HG03095 (cell line): ENCODE results near the gene NSUN7.

Source experiments
- ATAC-seq: cut with Tn5 transposase; IDR thresholded peaks from one replicate; pipeline ENCODE4 v1.9.1; 2021; ENCODE audit warnings: moderate library complexity; ENCODE audit not compliant: unreplicated experiment

NSUN7 gene

GRCh38 chr4:40733752-40734151 is 16.0 kb upstream of the NSUN7 start:
- ATAC-seq = no peak

GRCh38 chr4:40734497-40734896 is 15.3 kb upstream of the NSUN7 start:
- ATAC-seq = no peak

- no peak for ATAC-seq
Observed at GRCh38 chr4:40736910-40737309, 12.8 kb upstream of the NSUN7 start.

- no peak for ATAC-seq
Observed at GRCh38 chr4:40737879-40738278, 11.9 kb upstream of the NSUN7 start.

GRCh38 chr4:40739347-40739746 is 10.4 kb upstream of the NSUN7 start:
- ATAC-seq = no peak

GRCh38 chr4:40744218-40744617 is 5.5 kb upstream of the NSUN7 start:
- no peak for ATAC-seq

GRCh38 chr4:40745285-40745984 is 4.3 kb upstream of the NSUN7 start:
- no peak for ATAC-seq

GRCh38 chr4:40747207-40747835 is 2.4 kb upstream of the NSUN7 start:
- no peak for ATAC-seq

GRCh38 chr4:40750461-40751258 is 905 bp downstream of the NSUN7 start:
- ATAC-seq = no peak

GRCh38 chr4:40755616-40756015 is 5.9 kb downstream of the NSUN7 start:
- no peak for ATAC-seq

GRCh38 chr4:40763228-40763716 is 13.5 kb downstream of the NSUN7 start:
- peak; percentile 100 for ATAC-seq

GRCh38 chr4:40769266-40769665 is 19.5 kb downstream of the NSUN7 start:
- ATAC-seq = no peak

- no peak for ATAC-seq
Observed at GRCh38 chr4:40778090-40778489, 28.3 kb downstream of the NSUN7 start.

- ATAC-seq = no peak
Observed at GRCh38 chr4:40782876-40783275, 33.1 kb downstream of the NSUN7 start.

GRCh38 chr4:40785727-40786126 is 36.0 kb downstream of the NSUN7 start:
- no peak for ATAC-seq

- no peak for ATAC-seq
Observed at GRCh38 chr4:40788331-40788730, 38.6 kb downstream of the NSUN7 start.

GRCh38 chr4:40789031-40789430 is 39.3 kb downstream of the NSUN7 start:
- ATAC-seq = no peak

- ATAC-seq = no peak
Observed at GRCh38 chr4:40789771-40790170, 40.0 kb downstream of the NSUN7 start.

- peak; percentile 86 for ATAC-seq
Observed at GRCh38 chr4:40800064-40800463, 50.3 kb downstream of the NSUN7 start.

- no peak for ATAC-seq
Observed at GRCh38 chr4:40804598-40804997, 54.8 kb downstream of the NSUN7 start.

- ATAC-seq = no peak
Observed at GRCh38 chr4:40808926-40809457, 59.2 kb downstream of the NSUN7 start.

- ATAC-seq = no peak
Observed at GRCh38 chr4:40811956-40812355, 62.2 kb downstream of the NSUN7 start.
